ENCODE results near the gene CACNB4.

The CACNB4 gene

GRCh38 chr2:152086231-152086630 lies 12.6 kb downstream of the CACNB4 start:
- no peak for DNase-seq

GRCh38 chr2:152084076-152084475 lies 14.8 kb downstream of the CACNB4 start:
- no peak for DNase-seq

GRCh38 chr2:152083202-152083875 lies 15.5 kb downstream of the CACNB4 start:
- no peak for DNase-seq

GRCh38 chr2:152078662-152079061 lies 20.2 kb downstream of the CACNB4 start:
- no peak for DNase-seq

- DNase-seq, result no peak
Measured at GRCh38 chr2:152078023-152078422, 20.8 kb downstream of the CACNB4 start.

GRCh38 chr2:152075461-152076050 lies 23.3 kb downstream of the CACNB4 start:
- DNase-seq, result no peak

GRCh38 chr2:152072011-152072410 lies 26.8 kb downstream of the CACNB4 start:
- DNase-seq, result no peak

- DNase-seq, result no peak
Measured at GRCh38 chr2:152071518-152071917, 27.3 kb downstream of the CACNB4 start.

- DNase-seq, result no peak
Measured at GRCh38 chr2:152071092-152071491, 27.8 kb downstream of the CACNB4 start.

GRCh38 chr2:152068226-152068625 lies 30.6 kb downstream of the CACNB4 start:
- DNase-seq, result no peak

- DNase-seq, result no peak
Measured at GRCh38 chr2:152067823-152068222, 31.0 kb downstream of the CACNB4 start.

GRCh38 chr2:152065945-152066344 lies 32.9 kb downstream of the CACNB4 start:
- DNase-seq, result no peak

GRCh38 chr2:152064001-152064400 lies 34.8 kb downstream of the CACNB4 start:
- no peak for DNase-seq

- DNase-seq, result no peak
Measured at GRCh38 chr2:152063325-152063924, 35.4 kb downstream of the CACNB4 start.

GRCh38 chr2:152062125-152063091 lies 36.4 kb downstream of the CACNB4 start:
- DNase-seq, result no peak

GRCh38 chr2:152061383-152061782 lies 37.5 kb downstream of the CACNB4 start:
- no peak for DNase-seq

- DNase-seq, result no peak
Measured at GRCh38 chr2:152058655-152059054, 40.2 kb downstream of the CACNB4 start.

GRCh38 chr2:152056418-152056817 lies 42.4 kb downstream of the CACNB4 start:
- no peak for DNase-seq

- DNase-seq, result no peak
Measured at GRCh38 chr2:152055366-152056108, 43.3 kb downstream of the CACNB4 start.

- no peak for DNase-seq
Measured at GRCh38 chr2:152054593-152054992, 44.3 kb downstream of the CACNB4 start.

- no peak for DNase-seq
Measured at GRCh38 chr2:152051436-152051835, 47.4 kb downstream of the CACNB4 start.

GRCh38 chr2:152050915-152051314 lies 47.9 kb downstream of the CACNB4 start:
- DNase-seq, result no peak

GRCh38 chr2:152050341-152050740 lies 48.5 kb downstream of the CACNB4 start:
- DNase-seq, result no peak
